NCI-H510A treated with DMSO at 0.1 percent for 48 hours (cell line): ENCODE data around the gene EXOC6.
"Not testable (repeated sequence)": the region's sequence is repeated elsewhere in the genome, so short reads cannot be mapped to it uniquely, and the experiment has no call there.

Experiments used
- DNase-seq: peaks from one replicate; lab custom pipeline; 2025; lab: John Stamatoyannopoulos, UW

The EXOC6 gene

DNA sequence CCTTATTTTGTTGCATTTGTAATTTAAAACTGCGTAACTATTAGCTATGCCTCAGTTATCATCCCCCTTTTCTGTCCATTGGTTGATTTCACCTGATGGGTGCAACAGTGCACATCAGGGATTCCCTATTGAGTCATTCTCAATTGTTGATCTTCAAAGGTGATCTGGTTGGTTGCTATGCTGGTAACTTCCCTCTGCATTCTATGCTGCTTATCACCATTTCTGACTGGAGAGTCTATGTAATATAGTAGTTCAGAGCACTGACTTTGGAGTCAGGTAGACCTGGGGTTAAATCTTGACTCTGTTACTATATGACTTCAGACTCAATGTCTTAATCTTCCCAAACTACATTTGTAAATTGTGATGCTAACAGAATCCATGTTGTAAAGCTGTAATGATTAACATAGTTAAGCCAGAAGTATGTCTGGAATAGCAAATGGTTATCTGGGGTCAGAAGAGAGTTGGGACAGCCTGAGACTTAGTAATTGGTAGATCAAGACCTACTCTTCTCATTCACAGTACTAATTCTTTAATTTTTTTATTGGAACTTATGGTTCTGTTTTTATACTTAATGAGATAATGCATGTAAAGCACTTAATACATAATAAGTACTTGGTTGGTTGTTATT lies 38.1 kb downstream of the EXOC6 start:
- DNase-seq: no peak

DNA sequence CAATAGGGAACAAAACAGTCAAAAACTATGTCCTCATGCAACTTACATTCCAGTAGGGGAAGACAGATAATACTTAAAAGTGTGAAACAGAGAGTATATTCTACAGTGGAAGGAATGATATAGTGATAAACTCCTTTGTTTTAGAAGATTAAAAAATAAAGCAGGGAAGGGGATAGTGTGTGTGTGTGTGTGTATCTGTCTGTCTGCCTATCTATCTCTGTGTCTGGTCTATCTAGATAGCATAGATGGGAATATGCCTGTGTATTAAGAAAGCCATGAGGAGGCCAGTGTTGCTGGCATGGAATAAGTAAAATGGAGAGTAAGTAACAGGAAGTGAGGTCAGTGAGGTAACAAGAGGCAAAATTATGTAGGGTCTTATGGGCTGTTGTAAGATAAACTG lies 42.2 kb downstream of the EXOC6 start:
- DNase-seq: no peak

DNA sequence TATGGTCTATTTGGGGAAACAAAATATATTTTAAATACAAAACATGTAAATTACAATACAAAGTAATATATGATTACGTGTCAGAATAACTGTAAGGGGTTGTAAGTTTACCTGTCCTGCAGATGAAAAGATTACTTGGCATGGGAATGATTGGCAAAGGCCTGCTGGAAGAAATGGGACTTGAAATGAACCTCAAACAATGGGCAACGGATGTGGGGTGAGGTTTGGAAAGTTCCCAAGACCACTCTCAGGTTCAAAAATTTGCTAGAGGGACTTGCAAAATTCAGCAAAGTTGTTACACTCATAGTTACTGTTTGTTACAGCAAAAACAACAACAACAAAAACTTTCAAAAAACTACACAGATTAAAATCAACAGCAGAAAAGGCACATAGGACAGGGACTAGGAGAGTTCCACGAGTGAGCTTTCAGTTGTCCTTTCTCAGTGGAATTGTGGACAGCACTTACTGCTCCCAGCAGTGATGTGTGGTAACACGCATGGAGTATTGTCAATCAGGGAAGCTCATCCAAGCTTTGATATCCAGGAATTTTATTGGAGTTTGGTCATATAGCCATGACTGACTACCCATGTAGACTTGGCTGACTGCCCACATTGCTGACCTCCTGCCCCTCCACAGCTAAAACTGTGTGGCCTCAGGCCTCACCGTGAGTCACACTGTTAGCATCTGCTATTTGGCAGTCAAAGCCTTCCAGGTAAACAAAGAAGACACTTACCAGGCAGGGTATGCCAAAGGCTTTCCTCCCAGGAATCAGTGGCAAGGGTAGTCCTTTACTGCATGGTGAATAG lies 43.8 kb downstream of the EXOC6 start:
- no peak for DNase-seq

DNA sequence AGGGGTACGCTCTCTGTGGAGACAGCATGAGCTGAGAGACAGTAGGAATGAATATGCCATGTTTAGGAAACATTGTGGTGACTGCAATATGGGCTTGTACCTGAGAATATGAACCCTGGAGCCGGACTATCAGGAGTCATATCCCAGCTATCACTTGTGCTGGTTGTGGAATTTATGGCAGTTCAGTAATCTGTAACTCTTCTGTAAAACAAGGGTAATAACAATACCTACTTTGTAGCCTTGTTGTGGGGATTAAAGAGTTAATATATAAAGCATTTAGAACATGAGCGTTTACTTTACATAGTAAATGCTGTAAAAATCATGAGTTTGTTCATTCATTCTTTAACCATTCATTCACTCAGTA lies 44.4 kb downstream of the EXOC6 start:
- DNase-seq: no peak

- DNase-seq: no peak
These were observed 45.8 kb downstream of the EXOC6 start for GRCh38 chr10:92894081-92894655.

DNA sequence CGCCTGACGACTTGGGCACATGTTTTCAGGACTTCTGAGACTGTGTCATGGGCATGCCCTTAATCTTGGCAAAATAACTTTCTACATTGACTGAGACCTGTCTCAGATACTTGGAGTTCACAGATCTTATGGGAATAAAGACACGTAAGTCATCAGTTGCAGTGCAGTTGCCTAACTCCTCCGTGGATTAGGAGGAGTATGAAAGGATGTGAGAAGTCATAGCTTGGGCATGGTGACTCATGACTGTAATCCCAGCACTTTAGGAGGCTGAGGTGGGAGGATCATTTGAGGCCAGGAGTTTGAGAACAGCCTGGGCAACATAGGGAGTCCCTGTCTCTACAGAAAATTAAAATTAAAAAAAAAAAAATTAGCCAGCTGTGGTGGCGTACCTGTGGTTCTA lies 49.6 kb downstream of the EXOC6 start:
- DNase-seq: no peak

DNA sequence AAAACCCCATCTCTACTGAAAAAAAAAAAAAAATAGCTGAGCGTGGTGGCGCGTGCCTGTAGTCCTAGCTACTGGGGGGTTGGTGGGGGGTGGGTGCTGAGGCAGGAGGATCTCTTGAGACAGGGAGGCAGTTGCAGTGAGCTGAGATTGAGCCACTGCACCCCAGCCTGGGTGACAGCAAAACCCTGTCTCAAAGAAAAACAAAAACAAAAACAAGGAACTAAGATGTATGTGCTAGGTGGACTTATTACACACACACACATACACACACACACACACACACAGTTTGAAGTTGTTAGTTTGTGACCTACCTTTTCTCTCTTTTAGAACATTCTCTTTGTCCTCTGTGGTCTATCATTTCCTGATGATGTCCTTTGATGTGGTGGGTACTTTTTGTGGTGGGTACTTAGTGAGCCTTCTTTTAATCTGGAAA lies 53.5 kb downstream of the EXOC6 start:
- no peak for DNase-seq

GRCh38 chr10:92903633-92904032 lies 55.3 kb downstream of the EXOC6 start:
- no peak for DNase-seq

GRCh38 chr10:92907280-92907679 lies 59.0 kb downstream of the EXOC6 start:
- no peak for DNase-seq

- not testable (repeated sequence) for DNase-seq
These were observed 64.3 kb downstream of the EXOC6 start for GRCh38 chr10:92912631-92913030.

DNA sequence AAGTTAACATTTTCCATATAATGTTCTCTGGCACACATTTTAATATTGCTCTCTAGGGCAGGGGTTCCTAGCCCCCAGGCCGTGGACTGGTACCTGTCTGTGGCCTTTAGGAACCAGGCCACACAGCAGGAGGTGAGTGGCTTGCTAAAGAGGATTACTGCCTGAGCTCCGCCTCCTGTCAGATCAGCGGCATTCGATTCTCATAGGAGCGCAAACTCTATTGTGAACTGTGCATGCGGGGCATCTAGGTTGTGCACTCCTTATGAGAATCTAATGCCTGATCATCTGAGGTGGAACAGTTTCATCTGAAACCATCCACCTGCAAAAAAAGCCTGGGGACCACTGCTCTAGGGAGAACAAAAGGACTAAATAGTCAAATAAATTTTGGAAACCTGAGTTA lies 65.7 kb downstream of the EXOC6 start:
- no peak for DNase-seq

GRCh38 chr10:92914478-92915325 lies 66.4 kb downstream of the EXOC6 start:
- peak; percentile 31 for DNase-seq

- DNase-seq: no peak
These were observed 67.6 kb downstream of the EXOC6 start for GRCh38 chr10:92915892-92916291.

GRCh38 chr10:92916433-92916832 lies 68.1 kb downstream of the EXOC6 start:
- DNase-seq: no peak

DNA sequence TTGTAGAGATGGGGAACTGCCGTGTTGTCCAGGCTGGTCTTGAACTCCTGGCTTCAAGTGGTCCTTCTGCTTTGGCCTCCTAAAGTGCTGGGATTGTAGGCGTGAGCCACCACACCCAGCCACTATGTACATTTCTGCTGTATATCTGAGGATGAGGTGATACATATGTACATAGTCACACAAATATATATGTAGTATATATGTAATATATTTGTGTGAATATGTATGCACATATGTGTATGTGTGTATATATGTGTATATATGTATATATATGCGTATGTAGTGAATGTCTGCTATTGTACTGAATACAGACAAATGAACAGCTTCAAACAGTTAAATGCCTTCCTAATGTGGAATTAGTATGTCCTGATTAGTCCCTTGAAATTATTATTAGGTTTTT lies 70.3 kb downstream of the EXOC6 start:
- no peak for DNase-seq

DNA sequence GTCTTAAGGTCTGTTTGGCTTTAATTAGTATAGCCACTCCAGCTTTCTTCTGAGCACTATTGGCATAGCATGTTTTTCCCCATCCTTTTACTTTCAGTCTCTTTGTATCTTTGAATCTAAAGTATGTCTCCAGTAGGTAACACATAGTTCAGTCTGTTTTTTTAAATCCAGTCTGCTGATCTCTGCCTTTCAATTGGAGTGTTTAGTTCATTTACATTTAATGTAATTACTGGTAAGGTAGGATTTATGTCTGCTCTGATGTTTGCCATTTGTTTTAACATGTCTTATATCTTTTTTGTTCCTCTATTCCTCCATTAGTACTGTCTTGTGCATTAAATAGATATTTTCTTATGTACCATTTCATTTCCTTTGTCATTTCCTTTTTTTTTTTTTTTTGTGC lies 72.5 kb downstream of the EXOC6 start:
- no peak for DNase-seq

DNA sequence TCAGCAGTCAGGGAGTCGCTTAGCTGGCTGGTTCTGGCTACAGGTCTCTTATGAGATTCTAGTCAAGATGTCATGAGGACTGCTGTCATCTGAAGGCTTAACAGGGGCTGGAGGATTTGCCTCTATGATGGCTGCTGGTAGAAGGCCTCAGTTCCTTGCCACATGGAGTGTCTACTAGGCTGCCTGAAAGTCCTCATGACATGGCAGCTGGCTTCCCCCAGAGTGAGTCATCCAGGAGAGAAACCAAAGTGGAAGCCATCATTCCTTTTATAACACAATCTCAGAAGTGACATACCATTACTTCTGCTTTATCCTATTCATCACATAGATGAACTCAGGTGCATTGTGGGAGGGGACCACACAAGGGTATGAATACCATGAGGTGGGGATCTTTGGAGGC lies 75.1 kb downstream of the EXOC6 start:
- DNase-seq: no peak

DNA sequence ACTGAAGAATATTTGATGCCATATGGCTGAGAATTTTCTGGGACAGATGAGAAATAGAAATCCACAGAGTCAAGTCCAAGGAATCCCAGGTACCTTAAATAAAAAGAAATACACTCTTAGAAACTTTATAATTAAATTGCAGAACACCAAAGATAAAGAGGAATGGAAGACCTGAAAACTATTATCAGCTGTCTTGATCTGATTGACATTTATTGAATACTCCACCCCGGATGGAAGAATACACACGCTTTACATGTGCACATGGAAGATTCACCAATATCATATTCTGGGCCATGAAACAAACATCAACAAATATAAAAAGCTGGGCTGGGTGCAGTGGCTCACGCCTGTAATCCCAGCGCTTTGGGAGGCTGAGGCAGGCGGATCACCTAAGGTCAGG lies 81.6 kb downstream of the EXOC6 start:
- DNase-seq: no peak

- no peak for DNase-seq
These were observed 83.3 kb downstream of the EXOC6 start for GRCh38 chr10:92931597-92931996.

DNA sequence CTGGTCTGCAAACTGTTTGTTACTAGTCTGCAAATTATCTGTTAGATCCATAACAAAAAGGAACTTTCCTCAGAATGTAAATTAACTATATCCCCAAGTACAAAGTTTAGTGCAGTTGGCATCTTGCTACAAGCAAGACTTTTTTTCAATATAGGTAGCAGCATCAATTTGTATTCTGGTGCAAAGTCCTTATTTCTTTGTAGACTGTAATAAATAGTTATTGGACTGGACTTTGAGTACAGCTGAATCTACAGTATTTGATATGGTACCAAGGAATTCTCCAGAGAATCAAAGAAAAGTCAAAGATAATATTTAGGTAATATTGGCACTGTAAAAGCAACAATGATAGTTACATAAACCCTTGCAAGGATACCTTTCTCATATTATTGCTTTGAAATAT lies 89.6 kb downstream of the EXOC6 start:
- DNase-seq: no peak

- no peak for DNase-seq
These were observed 90.5 kb downstream of the EXOC6 start for GRCh38 chr10:92938841-92939240.

DNA sequence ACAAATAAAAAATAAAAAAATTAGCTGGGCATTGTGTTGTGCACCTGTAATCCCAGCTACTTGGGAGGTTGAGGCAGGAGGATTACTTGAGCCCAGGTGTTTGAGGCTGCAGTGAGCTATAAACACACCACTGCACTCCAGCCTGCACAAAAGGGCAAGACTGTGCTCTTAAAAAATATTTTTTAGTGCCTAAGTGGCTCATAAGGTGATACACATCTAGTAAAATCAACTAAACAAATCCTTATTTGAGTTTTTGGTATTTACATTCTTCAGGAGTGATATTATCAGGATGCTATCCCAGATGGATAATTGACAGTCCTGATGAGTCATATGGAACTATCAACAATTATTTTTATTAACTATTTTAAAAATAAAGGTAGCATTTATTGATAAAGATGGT lies 93.9 kb downstream of the EXOC6 start:
- no peak for DNase-seq

- DNase-seq: no peak
These were observed 98.2 kb downstream of the EXOC6 start for GRCh38 chr10:92946491-92946890.
